Esophagus mucosa (tissue), 1 donor: ENCODE data around the gene ATAD3B. TPM values are rescaled to one million over a fixed set of nuclear protein-coding genes. Genes with fewer than 3 reads are reported as not detected.
"Not testable (repeated sequence)": the region's sequence is repeated elsewhere in the genome, so short reads cannot be mapped to it uniquely, and the experiment has no call there.

Experiments used
- ATAC-seq: fragments of 200-7000 bp; cut with Tn5 transposase; one replicate; pipeline ENCODE4 v1.9.1; 2020
- total RNA-seq: library from RNA; stranded (reverse); gene quantifications from one replicate; pipeline ENCODE4 v1.2.4, GENCODE V29; 2023
- donor health status: DM: yes; HTN: yes; CAD: no.

Gene ATAD3B
- total RNA-seq, 1 donor from 2014 or later = 13.7 TPM

DNA sequence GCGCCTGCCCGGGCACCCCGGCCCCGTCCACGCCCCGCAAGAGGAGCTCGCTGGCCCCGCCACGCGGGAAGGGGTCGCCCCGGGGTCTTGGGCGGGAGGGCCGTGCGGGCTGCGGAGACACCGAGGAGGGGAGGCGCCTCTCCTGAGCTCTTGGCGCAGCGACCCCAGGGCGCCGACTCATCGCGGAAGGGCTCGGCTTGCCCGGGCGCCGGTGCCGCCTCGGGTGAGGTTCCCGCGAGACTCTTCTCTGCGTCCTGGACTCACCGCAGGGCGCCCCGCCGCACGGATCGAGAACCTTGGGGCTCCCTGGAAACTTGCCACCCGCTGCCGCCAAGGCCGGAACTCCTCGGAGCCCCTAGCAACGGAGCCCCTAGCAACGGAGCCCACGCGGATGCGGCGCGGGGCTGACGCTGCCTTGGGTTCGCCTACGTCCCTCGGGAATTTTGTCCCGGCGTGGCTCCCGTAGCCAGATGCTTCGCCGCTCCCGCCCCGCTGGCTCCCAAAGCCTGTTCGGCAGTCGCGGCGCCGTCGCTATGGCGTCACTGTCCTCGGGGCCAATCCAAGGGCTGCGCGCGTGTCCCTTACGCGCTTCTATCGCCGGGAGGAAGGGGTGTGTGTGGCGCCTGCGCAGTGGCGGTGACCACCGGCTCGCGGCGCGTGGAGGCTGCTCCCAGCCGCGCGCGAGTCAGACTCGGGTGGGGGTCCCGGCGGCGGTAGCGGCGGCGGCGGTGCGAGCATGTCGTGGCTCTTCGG is 40.1 kb downstream of the ATAD3B start, which contains the start of gene ATAD3A:
Gene ATAD3A, plus strand, starts transcription at position 630 of the 753 bp plus-strand sequence. Its CDS starts 107 bp downstream, at position 737.
- peak; percentile 95 for ATAC-seq

DNA sequence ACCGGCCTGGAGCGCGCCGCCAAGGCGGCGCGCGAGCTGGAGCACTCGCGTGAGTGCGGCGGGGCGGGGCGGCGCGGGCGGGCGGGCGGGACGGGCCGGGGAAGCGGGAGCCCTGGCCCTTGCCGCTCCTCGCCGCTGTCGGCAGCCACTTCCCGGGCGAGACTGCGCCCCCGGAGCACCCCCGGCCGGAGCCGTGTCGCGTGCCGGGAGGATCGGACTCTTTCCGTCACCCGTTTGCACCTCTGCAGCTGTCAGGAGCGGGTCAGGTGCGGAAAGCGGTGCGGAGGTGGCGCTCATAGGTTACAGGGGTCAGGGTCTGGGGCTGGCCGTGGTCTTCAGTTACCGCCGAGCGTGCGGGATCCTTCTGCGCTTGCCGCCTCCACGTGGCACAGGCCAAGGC is 40.9 kb downstream of the ATAD3B start:
- ATAC-seq = not testable (repeated sequence)

DNA sequence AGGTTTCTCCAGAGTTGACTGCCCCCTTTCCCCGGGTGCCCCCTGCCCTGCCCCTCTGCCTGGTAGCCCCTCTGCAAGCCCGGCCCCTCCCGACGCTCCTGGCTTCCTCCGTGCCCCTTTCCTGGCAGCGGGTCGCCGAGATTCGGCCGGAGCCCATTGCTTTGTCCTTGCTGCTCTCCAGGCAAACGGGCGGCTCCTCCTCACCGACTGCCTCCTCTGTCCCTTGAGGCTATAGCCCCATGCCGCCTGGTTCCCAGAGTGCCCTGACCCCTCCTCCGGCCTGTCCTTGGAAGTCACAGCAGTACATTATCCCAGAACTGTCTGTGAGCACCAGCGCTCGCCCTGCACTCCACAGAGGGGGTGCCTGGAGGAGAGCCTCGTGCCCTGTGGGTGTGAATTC is 42.1 kb downstream of the ATAD3B start:
- not testable (repeated sequence) for ATAC-seq

DNA sequence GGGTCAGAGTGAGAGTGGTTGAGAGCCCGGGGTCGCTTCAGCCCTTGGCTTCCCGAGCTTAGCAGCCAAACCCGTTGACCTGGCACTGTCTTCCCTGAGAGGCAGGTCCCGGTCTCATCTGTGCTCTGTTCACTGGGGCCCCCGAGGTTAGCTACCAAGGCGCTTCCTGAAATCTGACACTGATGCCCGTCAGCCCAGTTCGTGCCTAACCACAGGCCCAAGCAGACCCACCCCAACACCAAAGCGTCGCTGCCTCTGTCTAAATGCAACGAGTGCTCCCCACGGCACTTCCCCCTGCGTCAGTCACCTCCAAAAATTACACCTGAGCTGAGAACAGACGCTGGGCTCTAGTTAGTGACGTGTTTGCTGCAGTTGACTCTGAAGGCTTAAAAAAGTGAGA is 42.8 kb downstream of the ATAD3B start:
- not testable (repeated sequence) for ATAC-seq

DNA sequence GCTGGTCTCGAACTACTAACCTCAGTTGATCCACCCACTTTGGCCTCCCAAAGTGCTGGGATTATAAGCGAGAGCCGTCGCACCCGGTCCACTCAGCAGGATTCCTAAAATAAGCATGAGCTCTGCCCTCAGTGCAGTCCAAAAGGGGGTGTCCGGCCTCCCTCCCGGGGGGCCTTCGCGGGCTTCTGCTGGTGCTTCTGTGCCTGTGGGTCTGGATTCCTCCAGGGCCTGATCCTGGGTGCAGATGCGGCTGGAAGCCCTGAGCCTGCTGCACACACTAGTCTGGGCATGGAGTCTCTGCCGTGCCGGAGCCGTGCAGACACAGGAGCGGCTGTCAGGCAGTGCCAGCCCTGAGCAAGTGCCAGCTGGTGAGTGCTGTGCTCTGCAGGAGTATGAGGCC is 45.4 kb downstream of the ATAD3B start:
- ATAC-seq = not testable (repeated sequence)

DNA sequence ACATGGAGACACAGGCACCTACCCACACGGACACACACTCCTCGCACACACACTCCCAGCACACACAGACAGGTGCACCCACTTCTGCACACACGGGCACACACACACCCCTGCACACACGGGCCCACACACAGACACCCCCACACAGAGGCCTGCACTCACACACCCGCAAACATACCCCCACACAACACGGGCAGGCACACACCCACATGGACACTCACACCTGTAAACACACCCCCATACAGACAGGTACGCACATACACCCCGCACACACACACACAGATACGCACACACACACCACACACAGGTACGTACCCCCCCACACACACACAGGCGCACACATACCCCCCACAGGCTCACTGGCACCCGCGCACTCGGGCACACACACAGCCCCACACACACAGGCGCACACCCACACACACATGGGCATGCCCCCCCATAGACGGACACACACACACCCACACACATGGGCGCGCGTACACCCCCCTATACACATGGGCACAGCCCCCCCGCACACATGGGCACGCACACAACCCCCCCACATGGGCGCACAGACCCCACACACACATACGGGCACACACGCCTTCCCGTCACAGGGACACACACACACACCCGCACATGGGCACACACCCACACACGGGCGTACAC is 46.5 kb downstream of the ATAD3B start:
- ATAC-seq = no peak

DNA sequence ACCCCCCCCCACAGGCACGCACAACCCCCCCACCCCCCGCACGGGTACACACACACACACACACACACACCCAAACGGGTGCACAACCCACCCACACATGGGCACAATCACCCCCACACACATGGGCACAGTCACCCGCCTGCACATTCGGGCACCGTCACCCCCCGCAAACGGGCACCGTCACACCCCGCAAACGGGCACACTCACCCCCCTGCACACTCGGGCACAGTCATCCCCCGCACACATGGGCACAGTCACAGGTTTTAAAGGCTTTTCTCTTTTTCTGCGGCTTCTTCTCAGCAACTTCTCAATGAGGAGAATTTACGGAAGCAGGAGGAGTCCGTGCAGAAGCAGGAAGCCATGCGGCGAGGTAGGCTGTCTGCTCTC is 47.0 kb downstream of the ATAD3B start:
- ATAC-seq = not testable (repeated sequence)

DNA sequence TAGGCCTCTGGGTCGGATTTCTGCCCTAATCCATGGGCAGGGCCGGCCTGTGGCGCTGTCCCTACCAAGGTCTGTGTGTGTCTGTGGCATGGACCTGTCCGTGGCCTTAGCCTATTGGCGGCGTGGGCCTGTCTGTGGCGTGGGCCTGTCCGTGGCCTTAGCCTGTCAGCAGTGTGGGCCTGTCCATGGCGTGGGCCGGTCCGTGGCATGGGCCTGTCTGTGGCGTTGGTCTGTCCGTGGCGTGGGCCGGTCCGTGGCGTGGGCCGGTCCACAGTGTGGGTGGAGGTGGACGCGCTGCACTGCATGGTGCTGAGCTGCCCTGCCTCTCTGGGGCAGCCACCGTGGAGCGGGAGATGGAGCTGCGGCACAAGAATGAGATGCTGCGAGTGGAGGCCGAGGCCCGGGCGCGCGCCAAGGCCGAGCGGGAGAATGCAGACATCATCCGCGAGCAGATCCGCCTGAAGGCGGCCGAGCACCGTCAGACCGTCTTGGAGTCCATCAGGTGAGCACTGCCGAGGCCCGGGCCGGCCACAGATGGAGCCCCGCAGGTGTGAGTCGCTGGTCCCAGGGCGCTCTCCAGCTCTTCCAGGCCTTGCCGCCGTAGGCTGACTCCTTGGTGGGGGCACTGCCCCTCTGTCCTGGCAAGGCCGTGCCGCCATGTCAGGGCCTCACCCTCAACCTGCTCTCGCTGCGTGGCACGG is 48.4 kb downstream of the ATAD3B start:
- ATAC-seq = peak; percentile 30

DNA sequence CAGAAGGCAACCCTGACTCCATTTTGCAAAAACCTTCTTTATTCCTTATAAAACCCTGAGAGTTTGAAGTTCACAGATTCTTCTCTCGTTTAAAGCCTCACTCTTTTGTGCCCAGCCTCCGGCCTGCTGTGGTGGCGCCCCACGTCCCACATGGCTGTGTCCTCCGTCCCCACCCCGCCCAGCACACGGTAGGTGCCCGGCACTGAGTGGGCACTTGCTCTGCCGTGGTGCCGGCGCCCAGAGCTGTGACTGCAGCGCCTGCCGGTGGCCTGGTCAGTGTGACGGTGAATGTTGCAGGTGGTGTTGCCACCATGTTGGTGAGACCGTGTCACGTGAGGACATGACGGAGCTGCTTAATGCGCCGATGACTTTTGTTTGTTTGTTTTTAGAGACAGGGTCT is 49.8 kb downstream of the ATAD3B start:
- ATAC-seq = no peak

DNA sequence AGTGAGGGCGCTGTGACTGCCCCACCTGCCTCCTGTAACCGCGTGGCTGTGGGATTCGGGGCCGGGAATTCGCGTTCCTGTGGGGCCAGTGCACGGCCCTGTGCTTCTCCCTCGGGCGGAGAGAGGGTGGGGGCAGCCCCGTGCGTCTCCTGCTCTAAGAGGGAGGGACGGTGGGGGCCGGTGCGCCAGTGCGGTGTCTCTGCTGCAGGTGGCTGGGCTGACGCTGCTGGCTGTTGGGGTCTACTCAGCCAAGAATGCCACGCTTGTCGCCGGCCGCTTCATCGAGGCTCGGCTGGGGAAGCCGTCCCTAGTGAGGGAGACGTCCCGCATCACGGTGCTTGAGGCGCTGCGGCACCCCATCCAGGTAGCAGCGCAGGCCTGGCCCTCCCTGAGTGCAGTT is 51.0 kb downstream of the ATAD3B start:
- not testable (repeated sequence) for ATAC-seq

DNA sequence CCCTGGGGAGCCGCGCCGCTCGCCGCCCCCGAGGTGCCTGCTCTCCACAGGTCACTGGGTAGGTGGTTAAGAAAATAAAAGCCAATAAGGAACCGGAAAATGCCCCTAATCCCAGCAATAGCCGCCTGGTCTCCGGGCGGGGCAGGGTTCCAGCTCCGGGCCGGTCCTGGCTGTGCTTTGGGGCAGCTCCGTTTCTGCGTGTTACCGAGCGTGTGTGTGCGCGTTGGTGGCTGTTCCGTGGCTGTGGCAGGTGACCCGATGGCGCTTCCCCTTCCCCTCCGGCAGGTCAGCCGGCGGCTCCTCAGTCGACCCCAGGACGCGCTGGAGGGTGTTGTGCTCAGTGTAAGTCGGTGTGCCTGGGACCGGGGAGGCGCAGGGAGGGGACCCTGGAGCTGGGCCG is 51.7 kb downstream of the ATAD3B start:
- ATAC-seq = not testable (repeated sequence)

DNA sequence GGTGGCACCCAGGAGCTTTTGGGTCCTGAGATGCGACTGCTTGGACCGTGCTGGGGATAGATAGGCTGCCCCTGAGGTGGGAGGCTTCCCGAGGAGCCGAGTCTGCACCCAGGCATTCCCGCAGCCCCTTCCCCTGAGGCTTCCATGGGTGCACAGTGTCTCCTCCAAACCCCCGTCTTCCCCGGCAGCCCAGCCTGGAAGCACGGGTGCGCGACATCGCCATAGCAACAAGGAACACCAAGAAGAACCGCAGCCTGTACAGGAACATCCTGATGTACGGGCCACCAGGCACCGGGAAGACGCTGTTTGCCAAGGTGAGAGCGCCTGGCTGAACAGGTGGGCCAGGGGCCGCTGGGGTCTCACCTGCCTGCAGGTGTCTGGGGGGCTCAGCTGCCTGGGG is 52.1 kb downstream of the ATAD3B start:
- not testable (repeated sequence) for ATAC-seq

DNA sequence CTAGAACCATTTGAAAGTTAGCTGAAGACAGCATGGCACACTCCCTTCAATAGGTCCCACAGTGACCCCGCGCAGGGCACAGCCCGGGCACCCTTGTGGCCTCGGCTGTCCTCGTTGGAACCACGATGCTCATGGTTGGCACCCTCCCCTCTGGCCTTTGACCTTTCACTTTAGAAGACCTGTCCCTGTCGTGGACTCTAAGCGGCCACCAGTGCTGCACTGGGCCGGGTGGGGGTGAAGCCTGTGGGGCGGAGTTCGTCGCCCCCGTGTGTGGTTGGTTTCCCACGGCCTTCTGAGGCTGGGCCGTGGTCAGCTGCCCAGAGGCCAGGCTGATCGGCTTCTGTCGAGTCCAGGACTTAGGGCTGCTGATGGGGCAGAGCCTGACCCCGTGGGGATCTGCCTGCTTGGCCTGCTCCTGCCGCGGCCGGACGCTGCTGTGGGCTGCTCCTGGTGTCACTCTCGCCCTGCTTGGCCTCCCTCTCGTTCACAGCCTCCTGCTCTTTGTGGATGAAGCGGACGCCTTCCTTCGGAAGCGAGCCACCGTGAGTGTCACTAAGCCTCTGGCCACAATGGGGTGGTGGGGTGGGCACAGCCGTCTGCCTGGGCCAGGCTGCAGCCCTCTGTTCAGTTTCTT is 53.3 kb downstream of the ATAD3B start:
- not testable (repeated sequence) for ATAC-seq

DNA sequence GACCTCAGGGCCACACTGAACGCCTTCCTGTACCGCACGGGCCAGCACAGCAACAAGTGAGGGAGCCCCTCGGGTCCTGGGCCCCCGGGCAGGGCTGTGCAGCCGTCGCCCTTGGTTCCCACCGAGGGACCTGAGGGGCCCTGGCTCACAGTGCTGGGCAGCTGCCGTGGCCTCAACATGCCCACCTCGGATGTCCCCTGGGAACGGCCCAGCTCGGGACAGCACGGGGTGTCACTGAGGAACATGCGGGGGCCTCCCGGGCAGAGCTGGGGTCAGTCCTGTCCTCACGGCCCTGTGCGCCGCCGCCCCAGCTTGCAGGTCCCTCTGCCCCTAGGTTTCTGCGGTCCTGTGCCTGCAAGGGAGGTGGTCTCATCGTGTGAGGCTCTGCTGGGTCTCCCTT is 54.9 kb downstream of the ATAD3B start:
- ATAC-seq = not testable (repeated sequence)

DNA sequence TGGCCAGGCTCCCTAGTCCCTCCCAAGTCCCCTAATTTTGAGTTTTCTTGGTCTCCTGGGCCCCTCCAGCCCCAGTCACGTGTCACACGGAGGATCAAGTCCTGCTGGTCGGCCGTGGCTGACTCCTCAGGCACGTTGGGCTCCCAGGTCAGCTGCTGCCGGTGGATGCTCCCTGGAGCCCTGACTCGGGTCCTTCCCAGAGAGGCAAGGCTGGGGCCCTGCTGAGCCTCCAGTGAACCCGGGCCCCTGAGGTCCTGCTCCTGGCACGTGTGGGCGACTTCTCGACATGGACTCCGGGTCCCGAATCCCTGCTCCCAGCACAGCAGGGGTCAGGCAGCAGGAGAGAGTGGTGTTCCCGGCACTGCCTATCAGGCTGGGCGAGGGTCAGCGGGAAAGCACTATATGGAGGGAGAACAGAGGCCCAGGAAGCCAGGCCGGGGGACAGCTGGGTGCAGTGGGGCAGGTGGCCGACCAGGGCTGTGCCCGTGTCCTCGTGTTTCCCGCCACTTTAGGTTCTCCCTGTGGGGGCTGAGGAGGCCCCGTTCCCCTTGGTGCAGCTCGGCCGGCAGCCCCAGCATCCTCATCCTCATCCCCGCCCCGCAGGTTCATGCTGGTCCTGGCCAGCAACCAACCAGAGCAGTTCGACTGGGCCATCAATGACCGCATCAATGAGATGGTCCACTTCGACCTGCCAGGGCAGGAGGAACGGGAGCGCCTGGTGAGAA is 55.7 kb downstream of the ATAD3B start:
- no peak for ATAC-seq

DNA sequence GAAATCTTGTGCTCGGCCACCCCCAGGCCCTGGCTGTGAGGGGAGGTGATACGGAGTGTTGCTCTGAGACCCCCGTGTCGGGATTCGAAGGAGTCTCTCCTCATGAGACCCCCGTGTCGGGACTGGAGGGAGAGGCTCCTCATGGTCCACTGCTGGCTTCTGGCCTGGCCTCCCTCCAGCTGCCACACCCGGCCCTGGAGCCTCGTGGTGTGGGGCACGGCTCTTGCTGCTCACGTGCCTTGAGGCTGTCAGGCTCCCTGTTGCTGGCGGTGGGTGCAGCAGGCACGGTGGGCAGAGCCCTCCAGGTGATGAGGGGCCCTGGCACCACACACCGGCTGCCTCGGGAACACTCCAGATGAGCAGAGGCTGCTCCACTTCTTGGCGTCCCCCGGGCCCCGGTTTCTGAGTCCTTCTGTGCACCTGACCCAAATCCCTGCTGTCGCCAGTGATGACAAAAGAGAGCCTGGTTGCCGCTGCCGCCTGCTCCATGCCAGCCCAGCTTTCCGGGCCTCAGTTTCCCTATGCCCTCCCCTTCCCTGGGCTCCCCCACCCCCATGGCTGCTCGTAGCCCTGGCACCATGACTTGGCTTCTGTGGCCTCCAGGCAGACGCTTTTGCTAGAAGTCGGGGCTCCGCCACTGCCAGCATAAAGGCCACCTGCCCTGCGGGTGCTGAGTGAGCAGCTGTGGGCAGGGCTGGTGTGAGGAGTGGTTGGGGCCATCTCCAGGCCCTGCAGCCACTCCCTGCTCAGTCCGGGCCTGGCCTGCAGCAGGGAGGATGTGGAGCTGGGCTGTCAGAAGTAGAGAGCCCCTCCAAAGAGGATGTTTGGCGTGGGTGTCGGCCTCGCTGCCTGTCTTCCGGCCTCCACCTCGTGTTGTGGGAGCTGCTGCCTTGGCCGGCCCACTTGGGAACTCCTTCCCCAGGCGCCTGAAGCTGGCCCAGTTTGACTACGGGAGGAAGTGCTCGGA is 57.0 kb downstream of the ATAD3B start:
- ATAC-seq = no peak

DNA sequence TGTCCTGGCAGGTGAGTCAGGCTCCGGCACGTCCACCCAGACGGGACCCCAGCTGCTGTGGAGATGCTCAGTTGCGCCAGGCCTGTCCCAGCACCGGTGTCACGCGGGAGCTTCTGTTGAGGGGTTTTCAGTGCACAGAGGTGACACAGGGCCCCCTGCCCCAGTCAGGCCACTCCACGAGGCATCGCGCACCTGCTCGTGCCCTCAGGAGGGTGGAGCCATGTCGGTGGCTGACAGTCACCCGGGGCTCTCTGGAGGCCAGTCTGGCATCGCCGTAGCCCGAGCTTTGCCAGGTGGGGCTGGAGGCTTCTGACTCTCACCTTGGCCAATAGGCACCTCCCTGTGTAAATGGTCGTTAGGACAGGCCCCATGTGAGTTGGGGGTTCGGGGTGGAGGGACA is 57.8 kb downstream of the ATAD3B start:
- ATAC-seq = no peak

DNA sequence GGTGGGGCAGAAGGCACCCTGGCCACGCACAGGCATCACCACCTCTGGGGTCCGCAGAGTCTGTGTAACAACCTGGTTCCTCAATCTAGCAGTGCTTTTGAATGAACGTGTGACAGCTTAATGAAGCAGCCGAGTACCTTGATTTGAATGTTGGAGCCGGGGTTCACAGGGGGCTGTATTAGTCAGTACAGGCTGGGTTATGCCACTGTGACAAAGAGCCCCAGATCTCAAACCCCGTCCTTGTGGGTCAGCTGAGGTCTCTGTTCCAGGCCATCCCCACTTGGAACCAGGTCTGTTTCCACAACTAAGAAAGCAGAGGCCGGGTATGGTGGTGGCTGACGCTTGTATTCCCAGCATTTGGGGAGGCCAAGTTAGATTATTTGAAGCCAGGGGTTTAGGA is 58.4 kb downstream of the ATAD3B start:
- no peak for ATAC-seq

DNA sequence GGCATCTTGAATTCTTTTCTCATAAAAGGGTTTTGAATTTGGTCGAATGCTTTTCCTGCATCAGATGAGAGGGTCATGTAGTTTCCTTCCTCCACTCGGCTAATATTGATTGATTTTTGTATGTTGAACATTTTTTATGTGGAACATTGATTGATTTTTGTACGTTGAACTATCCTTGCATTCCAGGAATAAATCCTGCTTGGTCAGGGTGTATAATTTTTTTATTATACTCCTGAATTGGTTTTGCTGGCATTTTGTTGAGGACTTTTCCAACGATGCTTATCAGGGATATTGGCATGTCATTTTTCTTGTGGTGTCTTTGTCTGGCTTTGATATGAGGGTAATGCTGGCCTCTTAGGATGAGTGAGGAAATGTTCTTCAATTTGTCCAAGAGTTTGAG is 60.4 kb downstream of the ATAD3B start:
- ATAC-seq = no peak

DNA sequence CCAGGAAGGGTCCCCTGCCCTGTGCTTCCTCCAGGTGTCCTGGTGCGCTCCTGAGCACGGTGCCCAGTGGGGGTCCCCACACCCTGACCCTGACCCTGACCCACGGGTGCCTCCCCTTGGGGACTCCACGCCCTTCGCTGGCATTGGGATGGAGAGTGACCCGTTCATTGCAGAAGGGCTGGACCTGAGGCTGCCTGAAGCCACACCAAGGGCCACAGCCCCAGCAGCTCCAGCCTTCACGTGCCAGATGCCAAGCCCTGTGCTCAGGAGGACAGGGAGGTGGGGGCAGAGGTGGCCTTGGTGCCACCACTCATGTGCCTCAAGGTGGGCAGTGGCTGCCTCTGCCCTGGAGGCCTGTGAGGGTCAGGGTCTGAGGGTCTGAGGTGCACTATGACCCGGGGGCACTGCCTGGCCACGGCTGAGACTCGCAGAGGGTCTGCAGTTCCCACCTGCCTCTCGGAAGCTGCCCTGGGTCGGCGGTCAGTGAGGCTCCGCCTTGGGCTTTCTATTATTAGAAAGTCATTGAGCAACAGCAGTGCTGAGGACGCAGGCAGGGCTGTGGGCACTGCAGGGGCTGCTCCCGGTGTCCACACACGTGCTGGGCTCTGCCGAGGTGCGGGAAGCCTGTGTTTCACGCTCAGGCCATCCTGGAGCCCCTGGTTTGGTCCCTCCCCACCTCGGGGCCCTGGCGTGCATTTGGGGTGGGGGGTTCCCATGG is 61.8 kb downstream of the ATAD3B start:
- ATAC-seq = not testable (repeated sequence)
